Mesenchymal stem cell (in vitro differentiated cells and primary cell): Measurements from ENCODE around the gene CGB7.
"Not testable (repeated sequence)": the region's sequence is repeated elsewhere in the genome, so short reads cannot be mapped to it uniquely, and the experiment has no call there.

Experiments
- DNase-seq: peaks from one replicate; pipeline ENCODE4 v3.0.0-alpha.2; 2013
- H2AFZ ChIP-seq: one replicate; pipeline ENCODE4 v1.6.1; 2013; ENCODE audit warnings: low read depth, mild to moderate bottlenecking, control low read depth, inconsistent platforms, low read length, moderate library complexity
- H2AK5ac ChIP-seq: 2 replicates; pipeline ENCODE4 v1.6.1; 2013; ENCODE audit warnings: low read length, moderate library complexity, mild to moderate bottlenecking, inconsistent platforms; ENCODE audit not compliant: severe bottlenecking
- H2BK120ac ChIP-seq: one replicate; pipeline ENCODE4 v1.6.1; 2013; ENCODE audit warnings: low read depth, mild to moderate bottlenecking, inconsistent platforms, low read length, moderate library complexity
- H2BK12ac ChIP-seq, 2 experiments: one replicate each; pipeline ENCODE4 v1.6.1; 2013; ENCODE audit warnings: inconsistent platforms in 2 of 2, low read length in 2 of 2, mild to moderate bottlenecking in 2 of 2, moderate library complexity in 2 of 2, control low read depth in 1 of 2
- H2BK15ac ChIP-seq: one replicate; pipeline ENCODE4 v1.6.1; 2013; ENCODE audit warnings: mild to moderate bottlenecking, low read depth, inconsistent platforms; ENCODE audit not compliant: poor library complexity, severe bottlenecking
- H2BK5ac ChIP-seq: 2 replicates; pipeline ENCODE4 v1.6.1; 2013; ENCODE audit warnings: low read depth, mild to moderate bottlenecking, low read length, control low read depth, inconsistent platforms; ENCODE audit not compliant: poor library complexity, severe bottlenecking
- H3K14ac ChIP-seq, 2 experiments: one replicate each; pipeline ENCODE4 v1.6.1; 2013; ENCODE audit warnings: inconsistent platforms in 2 of 2, low read length in 2 of 2, control low read depth in 1 of 2, mild to moderate bottlenecking in 1 of 2, moderate library complexity in 1 of 2
- H3K18ac ChIP-seq, 2 experiments: one replicate each; pipeline ENCODE4 v1.6.1; 2013; ENCODE audit warnings: inconsistent platforms in 2 of 2, low read length in 2 of 2, control low read depth in 1 of 2, low read depth in 1 of 2, mild to moderate bottlenecking in 1 of 2
- H3K23ac ChIP-seq, 2 experiments: one replicate each; pipeline ENCODE4 v1.6.1; 2013; ENCODE audit warnings: inconsistent platforms in 2 of 2, low read length in 2 of 2, mild to moderate bottlenecking in 2 of 2, moderate library complexity in 2 of 2, control low read depth in 1 of 2
- H3K27ac ChIP-seq: 2 replicates; pipeline ENCODE4 v1.5.1; 2013; ENCODE audit warnings: mild to moderate bottlenecking, moderate library complexity, low read length, control low read depth, inconsistent platforms; ENCODE audit not compliant: poor library complexity, severe bottlenecking
- H3K27me3 ChIP-seq, 2 experiments: 2 replicates each; pipeline versions ENCODE4 v1.6.1 to v1.7.0; 2013; ENCODE audit warnings: low read length in 2 of 2, mild to moderate bottlenecking in 2 of 2, moderate library complexity in 2 of 2, control low read depth in 1 of 2, inconsistent platforms in 1 of 2; ENCODE audit not compliant: control insufficient read depth in 1 of 2, insufficient read depth in 1 of 2
- H3K36me3 ChIP-seq, 2 experiments: 2 replicates each; pipeline versions ENCODE4 v1.6.1 to v1.7.0; 2013; ENCODE audit warnings: low read length in 2 of 2, control low read depth in 1 of 2, inconsistent platforms in 1 of 2, low read depth in 1 of 2, mild to moderate bottlenecking in 1 of 2; ENCODE audit not compliant: insufficient read depth in 2 of 2, control insufficient read depth in 1 of 2
- H3K4ac ChIP-seq, 2 experiments: one replicate each; pipeline ENCODE4 v1.6.1; 2013; ENCODE audit warnings: inconsistent platforms in 2 of 2, low read length in 2 of 2, mild to moderate bottlenecking in 2 of 2, moderate library complexity in 2 of 2, control low read depth in 1 of 2, low read depth in 1 of 2
- H3K4me1 ChIP-seq: 2 replicates; pipeline ENCODE4 v1.6.1; 2013; ENCODE audit warnings: low read depth, low read length, control low read depth; ENCODE audit not compliant: control insufficient read depth, insufficient read depth
- H3K4me2 ChIP-seq: 2 replicates; pipeline ENCODE4 v1.6.1; 2013; ENCODE audit warnings: low read length, mild to moderate bottlenecking, inconsistent platforms; ENCODE audit not compliant: poor library complexity, severe bottlenecking
- H3K4me3 ChIP-seq, 2 experiments: 2 replicates each; pipeline versions ENCODE4 v1.5.1 to v1.7.0; 2013; ENCODE audit warnings: low read length in 2 of 2, mild to moderate bottlenecking in 2 of 2, control low read depth in 1 of 2, low read depth in 1 of 2; ENCODE audit not compliant: insufficient read depth in 1 of 2
- H3K79me1 ChIP-seq: replicated peaks from 2 replicates; pipeline ENCODE4 v1.6.1; 2013; ENCODE audit warnings: mild to moderate bottlenecking, control low read depth, low read length, inconsistent platforms; ENCODE audit not compliant: poor library complexity, severe bottlenecking
- H3K9ac ChIP-seq: 2 replicates; pipeline ENCODE4 v1.7.0; 2013; ENCODE audit warnings: mild to moderate bottlenecking, low read length, moderate library complexity
- H3K9me3 ChIP-seq: 2 replicates; pipeline ENCODE4 v1.7.0; 2013; ENCODE audit warnings: mild to moderate bottlenecking, low read length; ENCODE audit not compliant: control insufficient read depth
- H4K8ac ChIP-seq: one replicate; pipeline ENCODE4 v1.6.1; 2013; ENCODE audit warnings: inconsistent platforms, mild to moderate bottlenecking, low read length, moderate library complexity
- H4K91ac ChIP-seq: one replicate; pipeline ENCODE4 v1.6.1; 2013; ENCODE audit warnings: mild to moderate bottlenecking, low read length, inconsistent platforms
- WGBS: methylation state at CpG from one replicate; pipeline ENCODE4 v1.1.7; 2013; ENCODE audit warnings: mixed read lengths; 5-methylcytosine and 5-hydroxymethylcytosine counted together

Gene CGB7

GRCh38 chr19:49081273-49081672 lies 23.7 kb upstream of the CGB7 start:
- Histone ChIP-seq H2AK5ac (no peak overlapping the region), H2BK120ac (no peak overlapping the region), H3K4me2 (no peak overlapping the region), H3K27me3 (no peaks in the 10 kb centered on the region), H4K91ac (no peak overlapping the region), H3K18ac (no peak overlapping the region), H3K23ac (no peak overlapping the region), H3K79me1 (no peaks in the 10 kb centered on the region), H4K8ac (no peak overlapping the region), H3K27ac (no peak overlapping the region), H3K9ac (no peak overlapping the region), H3K4ac (no peak overlapping the region), H3K9me3 (no peaks in the 10 kb centered on the region), H3K36me3 (peaks cover 0 to under 1% of the 10 kb centered on the region in 2 experiments), H3K14ac (no peak overlapping the region), H2BK15ac (no peak overlapping the region), H2BK12ac (no peak overlapping the region), H3K4me3 (no peak overlapping the region), H2AFZ (no peak overlapping the region), H3K4me1 (peaks cover 4% of the 10 kb centered on the region), H2BK5ac (no peak overlapping the region)
- WGBS = 75% methylated on average over 1 of the region's 1 CpG
- no peak for DNase-seq

GRCh38 chr19:49080392-49080791 lies 22.8 kb upstream of the CGB7 start:
- H2AFZ ChIP-seq = no peak overlapping the region
- DNase-seq = no peak
- no peak overlapping the region for H3K18ac ChIP-seq
- no peak overlapping the region for H2BK120ac ChIP-seq
- no peak overlapping the region for H2BK5ac ChIP-seq
- 97% methylated on average over 3 of the region's 4 CpGs for WGBS
- H3K79me1 ChIP-seq = no peaks in the 10 kb centered on the region
- H3K14ac ChIP-seq = no peak overlapping the region
- no peak overlapping the region for H2AK5ac ChIP-seq
- no peak overlapping the region for H3K4me3 ChIP-seq
- H3K9ac ChIP-seq = no peak overlapping the region
- H3K4me1 ChIP-seq = peaks cover 3% of the 10 kb centered on the region
- no peak overlapping the region for H3K4me2 ChIP-seq
- H2BK15ac ChIP-seq = no peak overlapping the region
- no peaks in the 10 kb centered on the region for H3K36me3 ChIP-seq
- no peak overlapping the region for H4K91ac ChIP-seq
- no peaks in the 10 kb centered on the region for H3K27me3 ChIP-seq
- H3K27ac ChIP-seq = no peak overlapping the region
- no peak overlapping the region for H3K4ac ChIP-seq
- H3K23ac ChIP-seq = no peak overlapping the region
- H4K8ac ChIP-seq = no peak overlapping the region
- H3K9me3 ChIP-seq = no peaks in the 10 kb centered on the region
- no peak overlapping the region for H2BK12ac ChIP-seq

- H3K4me3 ChIP-seq, H2BK15ac ChIP-seq, H3K27ac ChIP-seq, H2BK120ac ChIP-seq, H2AFZ ChIP-seq, H3K9me3 ChIP-seq, H3K4ac ChIP-seq, H3K18ac ChIP-seq, H3K36me3 ChIP-seq, H3K4me1 ChIP-seq, H2BK5ac ChIP-seq, H2BK12ac ChIP-seq, H4K8ac ChIP-seq, H3K9ac ChIP-seq, H3K79me1 ChIP-seq, H4K91ac ChIP-seq, H3K4me2 ChIP-seq, H3K23ac ChIP-seq, H2AK5ac ChIP-seq, H3K14ac ChIP-seq: not testable (repeated sequence)
- WGBS = 21% methylated on average over 7 of the region's 9 CpGs
- DNase-seq = peak; percentile 59
- peaks cover 36 to 39% of the 10 kb centered on the region in 2 experiments for H3K27me3 ChIP-seq
Observed at GRCh38 chr19:49074869-49075268, 17.3 kb upstream of the CGB7 start.

- no peak overlapping the region for H3K4ac ChIP-seq
- no peak overlapping the region for H4K91ac ChIP-seq
- H3K4me3 ChIP-seq = no peak overlapping the region
- no peak overlapping the region for H3K23ac ChIP-seq
- no peaks in the 10 kb centered on the region for H3K36me3 ChIP-seq
- H3K14ac ChIP-seq = no peak overlapping the region
- H4K8ac ChIP-seq = no peak overlapping the region
- H3K9ac ChIP-seq = no peak overlapping the region
- no peak overlapping the region for H3K4me2 ChIP-seq
- no peak overlapping the region for H2BK120ac ChIP-seq
- H3K79me1 ChIP-seq = no peaks in the 10 kb centered on the region
- 91% methylated on average over 20 of the region's 23 CpGs for WGBS
- no peak overlapping the region for H3K27ac ChIP-seq
- no peak overlapping the region for H3K18ac ChIP-seq
- no peak for DNase-seq
- peaks cover 47 to 50% of the 10 kb centered on the region in 2 experiments for H3K27me3 ChIP-seq
- H2AK5ac ChIP-seq = no peak overlapping the region
- H2BK5ac ChIP-seq = no peak overlapping the region
- H2AFZ ChIP-seq = no peak overlapping the region
- H2BK12ac ChIP-seq = no peak overlapping the region
- peaks cover 9% of the 10 kb centered on the region for H3K4me1 ChIP-seq
- H2BK15ac ChIP-seq = no peak overlapping the region
- peaks cover 5% of the 10 kb centered on the region for H3K9me3 ChIP-seq
Observed at GRCh38 chr19:49073514-49074378, 16.2 kb upstream of the CGB7 start.
